SIG-M5 treated with dmso at 0.1 percent for 504 hours (cell line): ENCODE data around the gene FOXJ3.
A peak's percentile ranks its signal among the peaks of the same experiment; 100 is the strongest.

Experiments used
- DNase-seq: peaks from one replicate; lab custom pipeline; 2025; ENCODE audit not compliant: unreplicated experiment; lab: John Stamatoyannopoulos, UW

Gene FOXJ3

DNA sequence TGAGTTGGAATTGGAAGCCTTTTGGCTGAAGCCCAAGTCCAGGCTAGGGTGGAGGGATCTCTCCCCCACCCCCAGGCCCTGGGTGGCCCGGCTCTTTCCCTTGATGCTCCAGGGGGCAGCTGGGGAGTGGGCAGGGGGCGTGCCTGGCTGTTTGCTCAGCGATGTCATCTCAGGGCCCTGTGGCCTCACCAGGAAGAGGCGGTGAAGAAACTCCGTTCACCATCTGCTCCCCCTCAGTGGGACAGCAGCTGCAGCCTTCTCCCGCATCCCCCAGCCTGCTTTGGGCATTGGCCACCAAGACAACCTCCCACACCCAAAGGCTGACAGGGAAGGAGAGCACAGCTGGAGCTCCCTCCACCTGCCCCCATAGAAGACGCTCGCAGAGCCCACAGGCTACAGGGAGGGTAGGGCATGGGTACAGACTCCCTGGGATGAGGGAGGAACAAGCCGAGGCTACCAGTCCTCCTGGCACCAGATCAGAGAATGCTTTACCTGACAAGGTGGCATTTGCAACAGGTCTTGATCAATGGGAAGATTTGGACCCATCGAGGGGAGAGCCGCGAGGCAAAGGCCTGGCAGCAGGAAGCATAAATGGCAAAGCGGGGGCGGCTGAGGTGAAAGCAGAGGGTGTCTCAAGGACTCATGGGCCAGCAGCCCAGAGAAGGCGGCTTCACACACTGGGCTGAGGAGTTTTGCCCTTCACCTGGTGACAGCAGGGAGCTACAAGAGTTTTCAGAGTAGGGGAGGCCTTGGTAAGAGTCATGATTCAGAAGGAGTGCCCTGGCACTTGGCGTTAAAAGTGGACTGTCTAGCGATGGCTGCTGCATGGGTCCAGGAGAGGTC, 164.0 kb downstream of the FOXJ3 start:
- no peak for DNase-seq

DNA sequence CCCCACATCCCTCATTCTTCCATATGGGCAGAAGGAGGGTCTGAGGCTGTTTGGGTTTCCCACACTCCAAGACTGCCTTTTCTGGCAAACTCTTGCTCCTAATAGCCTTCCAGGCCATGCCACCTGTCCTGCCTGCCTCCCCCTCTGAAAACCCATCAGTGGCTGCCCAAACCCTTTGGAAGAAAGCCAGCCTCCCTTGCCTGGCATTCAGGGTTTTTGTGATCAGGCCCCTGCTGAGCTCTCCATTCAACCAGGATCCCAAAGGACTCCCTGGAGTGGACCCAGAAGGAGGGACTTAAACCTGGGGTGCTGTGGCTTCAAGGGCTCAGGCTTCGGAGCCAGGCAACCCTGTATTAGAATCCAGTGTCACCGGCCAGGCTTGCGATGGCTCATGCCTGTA, 166.3 kb downstream of the FOXJ3 start:
- DNase-seq: no peak

DNA sequence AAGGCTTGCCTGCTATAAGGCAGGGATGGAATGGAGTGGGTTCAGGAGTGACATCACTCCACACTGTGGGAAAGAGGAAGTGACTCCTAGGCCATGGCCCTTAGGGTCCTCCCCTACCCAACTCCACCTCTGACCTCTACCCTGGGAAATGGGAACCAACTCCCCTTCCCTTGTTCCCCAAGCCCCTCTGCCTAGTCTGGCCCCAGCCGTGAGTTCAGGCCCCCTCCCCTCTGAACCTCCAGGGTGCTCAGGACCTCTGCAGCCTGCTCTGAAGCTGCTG, 166.7 kb downstream of the FOXJ3 start:
- DNase-seq: no peak

DNA sequence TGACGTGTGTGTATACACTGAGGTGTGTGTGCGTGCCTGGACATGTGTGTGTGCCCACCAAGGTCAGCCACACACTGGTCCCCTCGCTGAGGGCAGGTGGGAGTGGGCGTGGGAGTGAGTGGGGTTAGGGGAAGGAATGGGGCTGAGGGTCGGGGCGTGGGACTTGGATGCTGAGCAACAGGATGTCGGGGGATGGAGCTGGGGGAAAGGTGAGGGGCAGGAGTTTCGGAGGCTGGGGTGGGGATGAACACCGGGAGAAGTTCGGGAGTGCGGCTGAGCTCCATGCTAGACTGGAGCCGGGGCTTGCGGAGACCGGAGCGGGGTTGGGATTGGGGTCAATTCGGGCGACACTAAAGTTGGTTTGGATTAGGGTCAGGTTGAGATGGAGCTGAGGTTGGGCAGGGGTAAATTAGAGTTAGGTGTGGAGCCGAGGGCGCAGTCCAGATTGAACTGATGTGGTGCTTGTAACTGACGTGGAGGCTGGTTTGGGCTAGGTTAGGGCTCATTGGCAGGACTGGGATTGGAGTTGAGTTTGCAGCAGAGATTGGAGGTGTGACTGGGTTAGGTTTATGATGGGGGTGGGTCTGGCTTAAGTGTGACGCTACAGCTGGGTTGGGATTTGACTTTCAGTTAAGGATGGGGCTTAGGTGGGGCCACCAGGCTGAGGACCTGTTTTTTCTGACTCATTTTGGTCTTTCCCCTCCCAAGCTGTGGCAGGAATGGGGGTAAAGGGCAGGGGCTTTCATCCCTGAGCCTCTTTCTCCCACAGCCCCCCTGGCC, 167.2 kb downstream of the FOXJ3 start:
- no peak for DNase-seq

DNA sequence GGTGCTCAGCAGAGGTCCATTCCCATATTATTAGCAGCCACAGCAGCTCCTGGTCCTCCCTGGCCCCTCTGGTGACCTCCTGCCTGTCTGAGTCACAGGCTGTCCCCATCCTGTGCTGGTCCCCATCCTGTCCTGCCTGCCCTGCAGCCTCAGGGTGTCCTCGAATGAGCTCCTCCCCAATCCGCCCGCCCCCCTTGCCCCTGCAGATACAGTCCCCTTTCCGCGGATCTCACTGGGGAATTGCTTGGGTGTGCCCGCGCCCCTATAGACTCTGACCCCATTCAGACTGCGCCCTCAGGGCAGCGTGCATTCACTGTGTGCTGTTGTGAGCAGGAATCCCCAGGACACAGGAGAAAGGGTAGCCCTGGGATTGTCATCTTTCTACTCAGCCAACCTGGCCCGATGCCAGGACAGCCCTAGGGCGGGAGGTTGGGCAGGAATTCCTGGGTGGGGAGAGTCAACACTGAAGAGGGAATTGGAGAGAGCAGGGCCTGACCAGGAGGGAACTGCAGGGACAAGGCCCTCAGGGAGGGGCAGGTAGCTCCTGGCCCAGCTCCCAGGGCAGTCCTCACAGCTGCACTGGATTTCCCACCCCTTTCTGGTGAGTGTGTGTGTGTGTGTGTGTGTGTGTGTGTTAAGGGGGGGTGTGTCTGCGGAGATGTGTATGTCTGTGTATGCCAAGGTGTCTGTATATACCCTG, 169.4 kb downstream of the FOXJ3 start:
- peak; percentile 37 for DNase-seq

DNA sequence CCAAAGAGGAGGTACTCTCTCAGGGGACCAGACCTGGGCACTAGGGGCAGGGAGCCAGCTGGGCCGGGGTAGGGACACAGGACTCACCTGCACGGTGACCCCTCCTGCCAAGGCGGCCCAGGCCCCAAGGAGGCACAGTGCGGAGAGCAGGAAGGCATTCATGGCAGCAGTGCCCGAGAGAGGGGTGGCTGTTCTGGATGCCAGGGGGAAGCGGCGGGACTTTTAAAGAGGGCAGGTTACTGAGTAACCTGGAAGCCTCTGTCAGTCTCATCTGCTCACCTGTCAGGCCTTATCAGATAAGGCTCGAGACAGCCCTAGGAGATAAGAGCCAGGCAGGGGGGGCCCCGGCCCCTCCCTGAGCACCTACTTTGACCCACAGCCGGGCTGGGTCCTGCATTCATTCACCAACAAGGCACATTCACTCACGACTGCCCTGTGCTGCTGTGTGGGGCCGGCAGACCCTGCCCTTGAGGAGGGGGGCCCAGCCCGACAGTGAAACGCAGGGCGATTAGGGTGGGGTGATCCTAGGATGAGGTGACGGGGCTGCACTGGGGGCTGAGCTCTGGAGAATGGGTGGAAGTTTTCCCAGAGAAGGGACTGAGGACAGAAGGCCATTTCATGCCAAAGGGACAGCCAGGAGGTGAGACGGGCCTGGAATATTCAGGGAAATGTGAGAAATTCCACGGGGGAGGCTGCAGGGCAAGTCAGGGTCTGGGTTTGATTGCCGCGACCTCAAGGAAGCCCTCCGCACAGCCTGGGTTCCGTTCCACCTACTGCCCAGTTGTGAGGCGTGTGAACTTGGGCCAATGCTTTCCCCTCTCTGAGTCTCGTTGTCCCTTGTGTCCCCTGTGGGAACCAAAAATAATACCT, 170.2 kb downstream of the FOXJ3 start, which contains the start of gene GUCA2A:
TSS of gene GUCA2A (minus strand) at position 195 of the 870 bp plus-strand sequence. CDS start at position 162, 33 bp downstream.
- DNase-seq: no peak

DNA sequence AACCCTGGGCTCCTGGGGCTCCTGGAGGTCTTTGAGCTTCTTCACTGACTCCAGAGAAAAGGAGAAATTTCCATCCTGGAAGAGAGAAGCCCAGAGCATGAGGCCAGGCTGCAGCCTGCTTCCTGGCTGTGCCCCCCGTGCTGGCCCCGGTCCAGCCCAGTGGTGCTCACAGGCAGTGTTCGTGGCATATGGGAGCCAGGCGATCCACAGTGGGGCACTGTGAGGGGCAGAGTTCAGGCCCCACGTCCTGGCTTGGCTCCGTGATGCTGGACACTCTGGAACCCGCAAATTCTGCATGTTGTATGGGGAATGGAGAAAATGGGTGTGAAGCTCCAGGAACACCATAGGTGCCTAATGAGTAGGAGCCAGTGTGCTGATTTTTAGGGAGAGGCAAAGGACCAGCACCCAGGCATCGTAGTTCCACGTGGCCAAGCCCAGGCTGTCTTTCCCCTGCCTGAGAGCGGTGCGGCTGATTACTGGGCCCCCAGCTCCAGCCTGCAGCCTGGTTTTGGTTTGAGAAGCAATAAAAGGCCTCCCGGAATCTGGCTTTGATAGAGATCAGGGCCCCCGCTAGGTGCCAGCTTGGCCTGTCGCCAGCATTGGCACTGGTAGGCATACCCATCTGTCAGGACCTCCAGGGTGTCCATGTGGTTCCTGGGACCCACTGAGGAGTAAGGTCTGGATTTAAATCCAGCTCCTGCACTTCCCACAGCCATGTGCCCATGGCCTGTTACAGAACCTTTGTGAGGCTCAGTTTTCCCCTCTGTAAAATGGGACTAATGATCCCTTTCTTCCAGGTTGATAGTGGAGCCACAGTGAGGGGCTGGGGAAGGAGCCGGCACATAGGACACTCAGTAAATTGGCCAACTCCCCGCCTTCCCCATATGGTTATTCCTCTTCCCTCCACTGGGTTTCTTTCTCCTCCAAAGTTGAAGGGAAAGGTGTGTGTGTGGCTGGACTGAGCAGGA, 171.2 kb downstream of the FOXJ3 start:
- no peak for DNase-seq

DNA sequence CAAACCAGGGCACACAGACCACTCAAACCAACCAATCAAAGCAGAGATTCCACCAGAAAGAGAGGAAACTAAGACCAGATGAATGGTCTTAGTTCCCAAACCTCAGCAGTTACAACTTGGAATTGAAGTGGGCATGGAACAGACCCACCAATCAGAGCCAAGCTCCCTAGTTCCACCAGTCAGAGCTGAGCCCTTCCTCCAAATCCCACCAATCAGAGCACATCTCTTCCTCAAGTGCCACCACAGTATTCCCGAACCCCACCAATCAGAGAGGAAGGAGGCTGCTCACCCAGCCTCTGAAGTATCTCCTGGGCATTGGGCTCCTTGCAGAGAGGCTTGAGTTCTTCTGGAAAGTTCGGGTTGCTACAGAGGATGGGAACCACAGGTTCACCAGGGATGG, 171.9 kb downstream of the FOXJ3 start:
- DNase-seq: no peak

DNA sequence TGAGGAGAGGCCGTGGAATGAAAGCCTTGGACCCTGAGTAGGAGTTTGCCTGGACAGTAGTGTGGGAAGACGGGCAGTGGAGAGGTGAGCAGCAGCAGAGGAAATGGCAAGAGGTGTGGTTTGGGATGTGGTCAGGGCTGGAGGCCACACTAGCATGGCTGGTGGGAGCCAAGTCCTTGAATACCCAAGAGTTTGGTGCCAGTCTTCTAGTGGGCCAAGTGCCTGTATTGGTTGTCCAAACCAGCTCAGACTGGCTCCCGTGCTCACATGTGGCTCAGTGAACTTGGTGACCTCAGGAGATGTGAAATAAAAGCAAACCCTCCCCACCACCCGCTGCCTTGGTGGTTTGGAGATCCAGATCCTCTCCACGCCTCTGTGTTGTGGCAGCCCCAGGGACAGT, 172.9 kb downstream of the FOXJ3 start:
- DNase-seq: no peak

DNA sequence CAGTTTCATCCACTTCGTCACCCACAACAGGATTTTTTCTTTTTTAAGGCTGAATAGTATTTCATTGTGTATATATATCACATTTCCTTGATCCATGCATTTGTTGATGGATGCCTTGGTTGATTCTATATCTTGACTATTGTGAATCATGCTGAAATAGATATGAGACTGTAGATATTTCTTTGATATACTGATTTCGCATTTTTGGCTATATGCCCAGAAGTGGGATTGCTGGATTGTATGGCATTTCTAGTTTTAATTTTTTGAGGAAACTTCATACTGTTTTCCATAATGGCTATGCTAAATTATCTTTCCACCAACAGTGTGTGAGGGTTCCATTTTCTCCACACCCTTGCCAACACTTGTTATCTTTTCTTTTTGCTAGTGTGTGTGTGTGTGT, 176.8 kb downstream of the FOXJ3 start:
- DNase-seq: no peak

DNA sequence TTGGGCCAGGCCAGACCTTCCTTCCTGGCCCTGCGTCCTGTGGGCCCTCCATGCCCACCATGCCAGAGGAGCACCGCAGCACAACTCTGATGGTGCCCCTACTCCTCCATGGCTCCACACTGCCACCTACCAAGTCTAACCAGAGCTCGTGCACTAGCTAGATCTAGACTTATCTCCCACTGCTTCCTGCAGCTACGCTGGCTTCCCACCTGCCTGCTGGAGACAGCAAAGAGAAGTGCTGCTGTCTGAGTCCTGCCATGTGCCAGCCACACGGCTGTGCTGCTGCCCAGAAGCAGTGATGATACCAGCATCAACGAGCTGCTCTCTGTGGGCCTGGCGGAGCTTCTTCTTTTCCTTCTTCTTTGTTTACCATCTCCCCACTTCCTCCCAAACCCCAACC, 177.4 kb downstream of the FOXJ3 start:
- no peak for DNase-seq

DNA sequence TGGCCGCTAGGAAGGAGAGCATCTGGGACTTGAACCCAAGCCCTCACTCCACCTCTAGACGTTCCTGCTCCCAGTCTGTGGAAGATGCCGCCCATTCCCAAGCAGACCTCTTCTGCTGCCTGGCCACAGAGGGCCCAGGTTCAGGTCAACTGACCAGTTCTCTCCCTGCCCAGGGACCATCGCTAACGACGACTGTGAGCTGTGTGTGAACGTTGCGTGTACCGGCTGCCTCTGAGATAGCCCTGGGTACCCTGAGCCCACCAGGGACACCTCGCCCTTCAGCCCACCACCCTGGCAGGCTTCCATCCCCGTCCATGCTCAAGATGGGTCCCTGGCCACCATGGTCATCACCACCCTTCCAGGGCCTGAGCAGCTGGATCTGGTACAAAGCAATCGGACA, 179.7 kb downstream of the FOXJ3 start:
- no peak for DNase-seq

DNA sequence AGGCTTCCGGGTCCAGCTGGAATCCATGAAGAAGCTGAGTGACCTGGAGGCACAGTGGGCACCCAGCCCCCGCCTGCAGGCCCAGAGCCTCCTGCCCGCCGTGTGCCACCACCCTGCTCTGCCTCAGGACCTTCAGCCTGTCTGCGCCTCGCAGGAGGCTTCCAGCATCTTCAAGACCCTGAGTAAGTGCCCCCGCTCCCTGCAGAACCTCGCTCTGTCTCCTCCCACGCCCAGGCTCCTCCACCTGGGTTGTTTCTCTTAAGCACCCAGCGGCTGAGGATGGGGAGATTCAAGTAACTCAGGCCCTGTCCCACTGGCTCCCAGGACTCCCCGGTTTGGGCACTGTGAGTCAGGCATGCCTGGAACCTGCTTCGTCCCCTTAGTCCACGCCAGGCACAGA, 180.3 kb downstream of the FOXJ3 start:
- no peak for DNase-seq

DNA sequence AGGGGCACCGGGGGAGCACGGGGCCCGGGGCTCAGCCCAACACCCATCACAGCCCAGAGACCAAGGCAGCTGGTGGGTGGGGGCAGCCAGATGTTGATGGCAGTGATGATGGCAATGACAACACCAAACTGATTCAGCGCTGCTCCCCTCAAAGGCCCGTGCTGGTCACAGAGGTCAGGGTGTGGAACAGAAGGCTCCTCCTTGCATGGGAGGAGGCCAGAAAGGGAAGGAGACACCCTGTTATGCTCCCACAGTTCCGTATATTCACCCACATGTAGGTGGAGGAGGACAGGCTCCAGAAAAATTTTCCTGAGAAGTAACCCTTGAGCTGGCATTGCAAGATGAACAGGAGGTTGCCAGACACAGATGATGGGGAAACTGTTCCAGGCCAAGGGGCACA, 181.4 kb downstream of the FOXJ3 start:
- no peak for DNase-seq

DNA sequence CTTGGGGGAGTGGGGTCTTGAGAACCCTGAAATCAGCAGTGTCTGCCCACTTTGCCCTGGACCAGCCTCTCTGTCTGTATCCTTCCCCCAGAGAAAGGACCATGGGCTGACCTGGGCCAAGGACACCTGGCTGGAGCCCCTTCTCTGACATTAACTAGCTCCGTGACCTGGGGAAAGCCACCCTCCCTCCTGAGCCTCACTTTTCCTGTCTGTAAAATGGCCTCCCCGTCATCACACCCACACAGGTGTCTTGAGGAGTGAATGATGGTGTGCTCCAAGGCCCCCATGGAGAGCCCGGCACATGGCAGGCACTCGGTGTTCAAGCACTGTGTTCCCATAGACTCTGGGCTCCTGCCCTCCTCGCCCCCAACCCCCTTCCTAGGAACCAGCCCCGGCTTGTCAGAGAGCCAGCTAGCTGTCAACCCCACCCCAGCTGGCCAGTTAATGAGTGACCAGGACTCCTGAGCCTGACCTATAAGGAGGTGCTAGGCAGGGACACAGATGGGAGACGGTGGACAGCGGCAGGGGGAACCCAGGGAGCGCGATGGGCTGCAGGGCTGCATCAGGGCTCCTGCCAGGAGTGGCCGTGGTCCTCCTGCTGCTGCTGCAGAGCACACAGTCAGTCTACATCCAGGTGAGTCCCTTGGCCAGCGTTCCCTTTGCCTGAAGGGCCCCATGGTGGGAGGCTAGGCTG, 182.0 kb downstream of the FOXJ3 start, which contains the start of gene GUCA2B:
TSS of gene GUCA2B (plus strand) at position 504 of the 694 bp plus-strand sequence. CDS start at position 545, 41 bp downstream.
- DNase-seq: no peak

DNA sequence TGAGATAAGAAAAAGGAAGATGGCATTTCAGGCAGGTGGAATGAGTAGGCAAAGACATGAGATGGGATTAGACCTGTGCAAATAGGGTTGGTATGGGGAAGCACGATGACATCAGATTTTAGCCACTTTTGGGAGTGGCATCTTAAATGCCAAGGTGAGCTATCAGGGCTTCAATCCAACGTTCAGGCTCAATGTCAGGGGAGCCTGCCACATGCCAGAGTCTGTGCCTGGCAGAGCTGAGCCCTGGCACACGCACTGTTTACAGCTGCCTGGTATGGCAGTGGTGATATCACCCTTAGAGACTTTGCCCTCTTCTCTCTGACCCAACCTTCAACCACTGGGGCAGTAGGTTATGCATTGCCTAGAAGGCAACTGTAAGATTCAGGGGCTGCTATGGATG, 182.9 kb downstream of the FOXJ3 start:
- DNase-seq: no peak

DNA sequence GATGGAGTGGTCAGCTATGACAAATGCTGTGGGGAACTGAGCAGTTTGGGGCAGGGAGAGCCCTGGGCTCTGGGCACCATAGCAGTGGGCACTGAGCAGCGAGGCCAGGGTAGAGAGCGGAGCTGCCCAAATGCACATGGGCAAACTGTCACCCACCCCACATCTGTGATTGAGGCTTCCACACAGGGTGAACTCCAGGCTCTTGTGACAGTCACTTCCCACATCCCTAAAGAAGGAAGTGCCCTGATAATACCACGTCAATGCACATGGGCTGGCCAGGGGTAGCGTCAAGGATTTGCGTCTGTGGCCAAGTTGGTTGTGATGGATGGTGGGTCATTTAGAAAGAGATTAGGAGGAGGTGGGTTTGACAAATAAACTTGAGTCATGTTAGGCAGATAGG, 184.4 kb downstream of the FOXJ3 start:
- DNase-seq: no peak

DNA sequence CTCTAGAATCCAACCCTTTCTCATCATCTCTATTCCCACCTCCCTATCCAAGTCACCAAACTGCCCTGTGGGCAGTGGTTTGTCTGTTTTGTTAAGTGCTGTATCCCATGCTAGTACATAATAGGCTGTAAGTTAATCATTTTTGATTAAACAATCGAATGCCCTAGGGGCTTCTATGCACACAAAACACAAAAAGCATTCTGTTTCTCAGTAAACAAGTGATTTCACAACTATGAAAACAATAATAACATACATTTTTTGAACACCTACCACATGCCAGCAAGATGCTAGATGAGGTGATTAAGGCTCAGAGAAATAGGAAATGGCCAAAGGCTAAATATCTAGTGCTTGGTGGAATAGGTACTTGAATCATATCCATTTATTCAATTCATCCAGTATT, 186.9 kb downstream of the FOXJ3 start:
- no peak for DNase-seq
